ENCODE results near the gene DAB1. TPM values are rescaled to one million over a fixed set of nuclear protein-coding genes. Genes with fewer than 3 reads are reported as not detected.

The DAB1 gene
- polyA plus RNA-seq, 3 donors = not detected

GRCh38 chr1:57229998-57230397 is 193.9 kb downstream of the DAB1 start:
- Mint-ChIP-seq H3K27me3 (ENCODE audit: low read depth in 3 of 3) (peaks cover 0 to 2% (median 0%) of the 10 kb centered on the region in 3 donors), H3K27ac (no peak overlapping the region), H3K36me3 (no peaks in the 10 kb centered on the region), H3K4me1 (no peaks in the 10 kb centered on the region), H3K4me3 (no peak overlapping the region), H3K9me3 (peaks cover 0 to 6% (median 0%) of the 10 kb centered on the region in 7 donors)
- no peak for TF ChIP-seq CTCF (IDR thresholded peaks at IDR 0.05)
- Histone ChIP-seq H3K36me3 (replicated peaks in 1 of 2; ENCODE audit: control insufficient read depth in 1 of 2, insufficient read depth in 2 of 2, low read length in 2 of 2) (no peaks in the 10 kb centered on the region), H3K4me2 (replicated peaks; ENCODE audit: extremely low read depth, low read length, poor library complexity, severe bottlenecking) (no peak overlapping the region), H3K4me1 (ENCODE audit: control insufficient read depth in 1 of 2, insufficient read depth in 2 of 2, low read length in 2 of 2) (no peaks in the 10 kb centered on the region), H3K27me3 (ENCODE audit: control insufficient read depth in 2 of 2, insufficient read depth in 2 of 2, low read length in 2 of 2) (no peaks in the 10 kb centered on the region), H4K20me1 (ENCODE audit: insufficient read depth, low read length) (no peaks in the 10 kb centered on the region), H3K4me3 (replicated peaks in 1 of 3; ENCODE audit: low read depth in 2 of 3, low read length in 3 of 3) (no peak overlapping the region), H3K9ac (ENCODE audit: insufficient read depth, low read length, poor library complexity, severe bottlenecking) (no peak overlapping the region), H2AFZ (ENCODE audit: insufficient read depth, low read depth, low read length, poor library complexity, severe bottlenecking) (no peak overlapping the region), H3K79me2 (ENCODE audit: insufficient read depth, low read length) (no peaks in the 10 kb centered on the region), H3K9me3 (replicated peaks in 1 of 2; ENCODE audit: control insufficient read depth in 1 of 2, insufficient read depth in 1 of 2, low read length in 2 of 2) (no peaks in the 10 kb centered on the region), H3K27ac (ENCODE audit: low read depth in 1 of 2, low read length in 2 of 2) (no peak overlapping the region)
- intact Hi-C loops (cut with micrococcal nuclease) = no loop called here
- no peak for DNase-seq
- no CpG with 5 or more reads among the region's 2 CpGs for WGBS (ENCODE audit: insufficient coverage)

GRCh38 chr1:57229076-57229475 is 194.8 kb downstream of the DAB1 start:
- WGBS (ENCODE audit: insufficient coverage) = no CpG with 5 or more reads among the region's 4 CpGs
- Mint-ChIP-seq H3K27ac (no peak overlapping the region), H3K27me3 (ENCODE audit: low read depth in 3 of 3) (peaks cover 0 to 2% (median 2%) of the 10 kb centered on the region in 3 donors), H3K4me1 (no peaks in the 10 kb centered on the region), H3K4me3 (no peak overlapping the region), H3K9me3 (peaks cover 0 to 6% (median 0%) of the 10 kb centered on the region in 7 donors), H3K36me3 (no peaks in the 10 kb centered on the region)
- Histone ChIP-seq H3K4me3 (replicated peaks in 1 of 3; ENCODE audit: low read depth in 2 of 3, low read length in 3 of 3) (no peak overlapping the region), H3K4me1 (ENCODE audit: control insufficient read depth in 1 of 2, insufficient read depth in 2 of 2, low read length in 2 of 2) (no peaks in the 10 kb centered on the region), H3K27ac (ENCODE audit: low read depth in 1 of 2, low read length in 2 of 2) (no peak overlapping the region), H2AFZ (ENCODE audit: insufficient read depth, low read depth, low read length, poor library complexity, severe bottlenecking) (no peak overlapping the region), H3K4me2 (replicated peaks; ENCODE audit: extremely low read depth, low read length, poor library complexity, severe bottlenecking) (no peak overlapping the region), H3K9me3 (replicated peaks in 1 of 2; ENCODE audit: control insufficient read depth in 1 of 2, insufficient read depth in 1 of 2, low read length in 2 of 2) (no peaks in the 10 kb centered on the region), H3K9ac (ENCODE audit: insufficient read depth, low read length, poor library complexity, severe bottlenecking) (no peak overlapping the region), H3K36me3 (replicated peaks in 1 of 2; ENCODE audit: control insufficient read depth in 1 of 2, insufficient read depth in 2 of 2, low read length in 2 of 2) (no peaks in the 10 kb centered on the region), H4K20me1 (ENCODE audit: insufficient read depth, low read length) (no peaks in the 10 kb centered on the region), H3K79me2 (ENCODE audit: insufficient read depth, low read length) (no peaks in the 10 kb centered on the region), H3K27me3 (ENCODE audit: control insufficient read depth in 2 of 2, insufficient read depth in 2 of 2, low read length in 2 of 2) (no peaks in the 10 kb centered on the region)
- intact Hi-C loops (cut with micrococcal nuclease) = no loop called here
- DNase-seq = no peak
- no peak for TF ChIP-seq CTCF (IDR thresholded peaks at IDR 0.05)

Measured in CD14-positive monocyte (primary cell).